Effector memory CD8-positive, alpha-beta T cell (primary cell): Measurements from ENCODE around the gene TSKS.

Experiments used
- ATAC-seq: fragments of 150-1000 bp; cut with Tn5 transposase; replicated peaks from 2 replicates; pipeline ENCODE4 v1.10.0; 2021; ENCODE audit warnings: mild to moderate bottlenecking, moderate library complexity
- DNase-seq, 3 experiments: peaks; one replicate each; pipeline ENCODE4 v3.0.0; 2021
- H3K27ac Mint-ChIP-seq, 2 donors: one replicate each; pipeline ENCODE4 v1.8.0; 2022; ENCODE audit warnings: mild to moderate bottlenecking in 2 of 2, mixed read lengths in 2 of 2, moderate library complexity in 2 of 2
- H3K27me3 Mint-ChIP-seq, 2 donors: one replicate each; pipeline ENCODE4 v1.8.0; 2022; ENCODE audit warnings: mixed read lengths in 2 of 2
- H3K36me3 Mint-ChIP-seq: one replicate; pipeline ENCODE4 v1.8.0; 2022; ENCODE audit warnings: mild to moderate bottlenecking, moderate library complexity, mixed read lengths; ENCODE audit not compliant: insufficient read depth
- H3K4me1 Mint-ChIP-seq, 2 donors: one replicate each; pipeline ENCODE4 v1.8.0; 2022; ENCODE audit warnings: low read depth in 2 of 2, mixed read lengths in 2 of 2
- H3K4me3 Mint-ChIP-seq, 2 donors: one replicate each; pipeline ENCODE4 v1.8.0; 2022; ENCODE audit warnings: mild to moderate bottlenecking in 2 of 2, mixed read lengths in 2 of 2, moderate library complexity in 2 of 2
- H3K9me3 Mint-ChIP-seq, 2 donors: one replicate each; pipeline ENCODE4 v1.8.0; 2022; ENCODE audit warnings: mixed read lengths in 2 of 2

Gene TSKS

DNA sequence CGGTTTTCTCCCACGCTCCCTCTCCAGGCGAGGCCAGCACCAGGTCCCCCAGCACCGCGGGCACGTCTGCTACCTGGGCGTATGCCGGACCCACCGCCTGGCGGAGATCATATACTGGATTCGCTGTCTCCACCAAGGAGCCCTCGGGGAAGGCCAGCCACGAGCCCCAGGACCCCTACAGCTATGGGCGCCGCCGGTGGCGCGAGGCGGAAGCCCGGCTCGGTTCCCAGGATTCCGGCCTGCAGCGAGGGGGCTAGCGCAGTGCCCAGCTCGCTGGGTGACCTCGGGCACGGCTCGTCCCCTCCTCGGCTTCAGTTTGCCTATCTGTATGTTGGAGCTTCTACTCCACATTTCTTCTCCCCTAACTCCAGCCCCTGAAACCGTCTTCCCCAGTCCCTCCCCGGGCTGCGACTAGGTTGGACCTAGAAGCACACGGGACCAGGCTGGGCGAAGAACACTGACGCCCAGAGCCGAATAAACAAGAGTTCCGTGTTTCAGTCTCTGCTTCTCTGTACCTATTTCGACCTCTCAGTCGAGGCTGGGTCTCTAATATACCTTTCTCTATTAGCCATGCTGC lies 72.9 kb downstream of the TSKS start:
- no peak for DNase-seq
- Mint-ChIP-seq H3K36me3 (peaks cover 38% of the 10 kb centered on the region), H3K4me3 (peak overlapping the region; percentile 76 to 82), H3K4me1 (peaks cover 14 to 24% of the 10 kb centered on the region in 2 donors), H3K27me3 (peaks cover 18 to 39% of the 10 kb centered on the region in 2 donors), H3K9me3 (no peaks in the 10 kb centered on the region), H3K27ac (peak overlapping the region in 1 of 2 donors; percentile 41)
- no peak for ATAC-seq
